DMS53 treated with DMSO at 0.1 percent for 48 hours (cell line): ENCODE measurements around the gene TOP2A.

Experiments used
- DNase-seq: peaks from one replicate; lab custom pipeline; 2025; ENCODE audit not compliant: unreplicated experiment; lab: John Stamatoyannopoulos, UW

The TOP2A gene

GRCh38 chr17:40453881-40454612 is 36.4 kb upstream of the TOP2A start:
- DNase-seq, result no peak

GRCh38 chr17:40452921-40453378 is 35.3 kb upstream of the TOP2A start:
- no peak for DNase-seq

- no peak for DNase-seq
Observed at GRCh38 chr17:40452216-40452787, 34.6 kb upstream of the TOP2A start.

GRCh38 chr17:40451420-40451819 is 33.7 kb upstream of the TOP2A start:
- no peak for DNase-seq

GRCh38 chr17:40450175-40450574 is 32.5 kb upstream of the TOP2A start:
- no peak for DNase-seq

GRCh38 chr17:40448639-40449261 is 31.1 kb upstream of the TOP2A start:
- peak; percentile 57 for DNase-seq

- DNase-seq, result no peak
Observed at GRCh38 chr17:40448213-40448638, 30.5 kb upstream of the TOP2A start.

GRCh38 chr17:40447806-40448205 is 30.1 kb upstream of the TOP2A start:
- DNase-seq, result no peak

GRCh38 chr17:40447148-40447644 is 29.5 kb upstream of the TOP2A start:
- no peak for DNase-seq

GRCh38 chr17:40445751-40446468 is 28.2 kb upstream of the TOP2A start:
- DNase-seq, result no peak

GRCh38 chr17:40443988-40444899 is 26.5 kb upstream of the TOP2A start:
- DNase-seq, result no peak

GRCh38 chr17:40443196-40443987 is 25.7 kb upstream of the TOP2A start, which contains the start of gene IGFBP4:
TSS of gene IGFBP4 (plus strand) at chr17:40443450. CDS start at chr17:40443736, 286 bp downstream.
- peak; percentile 31 for DNase-seq

GRCh38 chr17:40442392-40443195 is 24.9 kb upstream of the TOP2A start:
- DNase-seq, result no peak

- no peak for DNase-seq
Observed at GRCh38 chr17:40440166-40440565, 22.5 kb upstream of the TOP2A start.

- DNase-seq, result no peak
Observed at GRCh38 chr17:40437095-40437732, 19.5 kb upstream of the TOP2A start.

- DNase-seq, result no peak
Observed at GRCh38 chr17:40436636-40437035, 18.9 kb upstream of the TOP2A start.

GRCh38 chr17:40433551-40434415 is 16.1 kb upstream of the TOP2A start:
- DNase-seq, result no peak
